NCI-H510A (cell line): ENCODE measurements around the gene MEIS1.

ENCODE experiments used
- DNase-seq: peaks from one replicate; lab custom pipeline; 2025; lab: John Stamatoyannopoulos, UW

The MEIS1 gene

GRCh38 chr2:66568650-66569300 is 133.8 kb downstream of the MEIS1 start:
- no peak for DNase-seq

DNA sequence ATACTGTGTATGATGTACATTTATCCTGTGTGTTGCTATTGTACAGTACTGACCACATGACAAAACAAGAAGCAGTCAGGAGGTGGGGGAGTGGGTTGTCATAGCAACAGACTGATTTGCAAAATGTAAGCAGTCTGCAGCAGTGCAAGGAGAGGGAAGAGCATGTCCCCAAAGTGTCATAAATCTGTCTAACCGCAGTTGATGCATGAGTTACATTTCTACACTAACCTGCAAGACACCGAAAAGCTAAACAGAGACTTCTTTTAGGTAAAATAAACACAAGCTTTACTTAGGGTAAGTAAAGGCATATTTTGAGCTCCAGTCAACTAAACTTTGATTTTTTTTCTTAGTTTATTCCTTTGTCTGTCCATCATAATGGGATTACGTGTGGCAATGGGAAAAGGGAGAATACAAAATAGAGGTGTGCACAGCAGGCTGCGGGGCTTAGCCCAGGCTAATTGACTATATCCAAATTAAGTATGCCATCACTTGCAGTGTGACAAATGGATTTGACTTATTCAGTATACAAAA is 134.5 kb downstream of the MEIS1 start:
- DNase-seq, result no peak

GRCh38 chr2:66569974-66570373 is 135.0 kb downstream of the MEIS1 start:
- no peak for DNase-seq

- no peak for DNase-seq
Measured at GRCh38 chr2:66570471-66570870, 135.5 kb downstream of the MEIS1 start.

- no peak for DNase-seq
Measured at GRCh38 chr2:66571918-66572317, 137.0 kb downstream of the MEIS1 start.

DNA sequence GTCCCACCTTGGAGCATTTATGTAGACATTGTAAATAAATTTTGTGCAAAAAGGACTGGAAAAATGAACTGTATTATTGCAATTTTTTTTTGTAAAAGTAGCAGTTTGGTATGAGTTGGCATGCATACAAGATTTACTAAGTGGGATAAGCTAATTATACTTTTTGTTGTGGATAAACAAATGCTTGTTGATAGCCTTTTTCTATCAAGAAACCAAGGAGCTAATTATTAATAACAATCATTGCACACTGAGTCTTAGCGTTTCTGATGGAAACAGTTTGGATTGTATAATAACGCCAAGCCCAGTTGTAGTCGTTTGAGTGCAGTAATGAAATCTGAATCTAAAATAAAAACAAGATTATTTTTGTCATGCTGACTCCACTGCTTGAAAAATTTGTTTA is 137.5 kb downstream of the MEIS1 start:
- no peak for DNase-seq

DNA sequence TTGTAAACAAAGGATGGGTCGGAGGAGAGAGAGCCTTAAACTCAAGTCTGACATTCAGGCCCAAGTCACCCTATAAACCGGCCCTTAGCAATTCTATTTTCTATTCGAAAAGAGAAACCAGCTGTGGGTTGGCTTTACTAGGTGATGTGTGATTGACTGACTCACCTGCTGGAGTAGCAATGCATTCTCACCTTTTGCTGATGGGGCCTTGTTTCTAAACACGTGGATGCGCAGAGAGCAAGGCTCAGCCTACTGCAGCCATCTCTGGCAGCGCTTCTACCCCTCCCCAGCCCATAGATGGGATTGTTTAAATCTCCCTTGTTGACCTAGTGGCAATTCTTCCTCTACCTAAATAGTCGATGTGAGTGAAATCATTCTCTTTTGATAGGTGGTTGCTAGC is 138.5 kb downstream of the MEIS1 start:
- peak; percentile 39 for DNase-seq

DNA sequence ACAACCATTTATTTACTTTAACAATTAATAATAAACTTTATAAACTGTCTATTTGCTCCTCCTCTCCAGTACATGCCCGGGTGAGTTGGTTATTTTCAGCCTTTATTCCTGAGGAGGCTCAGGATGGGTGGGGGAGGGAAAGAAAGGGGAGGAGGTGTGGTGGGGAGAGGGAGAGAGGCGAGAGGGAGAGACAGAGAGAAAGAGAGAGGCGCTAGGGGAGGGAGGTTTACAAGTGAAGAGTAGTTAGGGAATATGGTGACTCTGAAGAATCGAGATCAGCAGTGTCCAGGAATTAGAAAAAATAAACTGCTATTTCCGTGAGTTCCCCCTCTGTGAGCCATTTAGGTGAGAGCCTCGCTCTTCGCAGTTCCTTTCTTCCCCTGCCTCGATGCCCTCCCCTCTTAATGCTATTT is 138.9 kb downstream of the MEIS1 start:
- DNase-seq, result peak; percentile 22

- DNase-seq, result peak; percentile 69
Measured at GRCh38 chr2:66574701-66575624, 140.0 kb downstream of the MEIS1 start.

GRCh38 chr2:66575625-66576310 is 140.8 kb downstream of the MEIS1 start:
- DNase-seq, result no peak

- DNase-seq, result no peak
Measured at GRCh38 chr2:66576311-66576560, 141.3 kb downstream of the MEIS1 start.

DNA sequence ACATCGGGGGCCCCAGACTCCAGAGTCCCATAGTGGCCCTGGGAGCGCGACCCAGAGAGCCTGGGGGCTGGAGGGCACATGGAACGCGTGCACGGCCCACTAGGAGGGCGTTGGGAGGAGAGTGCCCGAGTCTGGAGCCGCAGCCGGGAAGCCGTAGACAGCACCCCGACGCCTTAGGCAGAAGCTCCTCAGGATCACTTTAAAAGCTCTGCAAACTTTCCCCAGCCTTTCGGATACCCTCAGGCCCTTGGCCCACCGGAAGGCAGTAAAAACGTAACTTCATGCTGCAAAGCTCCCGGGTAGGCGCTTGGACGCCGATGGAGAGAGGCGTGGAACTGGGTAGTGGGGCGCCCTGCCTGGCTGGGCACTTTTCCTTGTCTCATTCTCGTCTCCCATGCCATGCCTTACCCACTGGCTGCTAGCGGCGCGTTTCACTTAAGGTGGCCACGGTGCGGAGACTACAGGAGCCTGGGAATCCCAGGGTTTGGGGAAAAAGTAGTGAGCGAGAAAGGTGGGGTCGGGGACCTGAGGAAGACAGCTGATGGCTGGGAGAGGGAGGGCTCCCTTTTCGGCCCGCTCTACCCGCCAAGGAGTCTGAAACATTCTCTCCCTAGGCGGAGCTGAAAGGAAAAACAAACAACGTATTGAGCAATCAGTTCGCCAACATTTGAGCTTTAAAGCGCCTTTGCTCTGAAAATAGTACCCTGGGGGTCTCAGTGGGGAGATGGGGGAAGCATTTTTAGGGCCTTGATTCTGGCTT is 141.8 kb downstream of the MEIS1 start:
- no peak for DNase-seq

DNA sequence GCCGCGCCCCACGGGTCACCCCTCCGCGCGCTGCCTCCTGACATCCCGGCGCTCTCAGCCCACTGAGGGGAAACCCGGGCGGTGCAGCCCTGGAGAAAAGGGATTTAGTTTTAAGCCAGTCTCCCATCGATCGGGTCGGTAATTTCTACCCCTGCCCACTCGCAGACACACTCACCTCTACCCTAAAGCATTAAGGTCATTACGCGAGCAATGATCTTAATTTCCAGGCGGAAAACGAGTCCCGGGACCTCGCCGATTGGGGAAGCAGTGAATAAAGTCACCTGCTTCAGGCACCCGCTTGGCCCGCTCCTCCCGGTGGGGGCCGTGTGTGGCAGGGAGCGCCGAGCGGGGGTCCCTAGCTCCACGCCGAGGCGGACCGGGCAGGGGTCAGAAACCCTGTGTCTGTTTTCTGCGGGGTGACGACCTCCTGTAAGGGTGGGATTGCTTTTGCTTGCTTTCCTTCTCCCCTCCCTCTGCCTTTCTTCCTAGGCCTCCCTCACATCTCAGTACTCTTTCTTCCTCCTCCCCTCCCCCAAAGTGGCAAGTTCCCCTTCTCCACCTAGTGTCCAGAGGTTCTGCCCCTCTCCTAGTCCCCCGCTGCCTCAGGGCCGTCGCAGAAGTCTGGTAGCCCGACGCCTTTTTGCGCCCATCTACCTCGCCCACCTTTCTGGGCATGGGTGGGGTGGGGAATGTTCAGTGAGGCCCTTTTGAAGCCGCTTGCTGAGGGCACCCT is 142.6 kb downstream of the MEIS1 start:
- no peak for DNase-seq

- DNase-seq, result no peak
Measured at GRCh38 chr2:66578054-66578686, 143.2 kb downstream of the MEIS1 start.

- DNase-seq, result no peak
Measured at GRCh38 chr2:66578687-66579106, 143.8 kb downstream of the MEIS1 start.

GRCh38 chr2:66579186-66580126 is 144.5 kb downstream of the MEIS1 start:
- no peak for DNase-seq

DNA sequence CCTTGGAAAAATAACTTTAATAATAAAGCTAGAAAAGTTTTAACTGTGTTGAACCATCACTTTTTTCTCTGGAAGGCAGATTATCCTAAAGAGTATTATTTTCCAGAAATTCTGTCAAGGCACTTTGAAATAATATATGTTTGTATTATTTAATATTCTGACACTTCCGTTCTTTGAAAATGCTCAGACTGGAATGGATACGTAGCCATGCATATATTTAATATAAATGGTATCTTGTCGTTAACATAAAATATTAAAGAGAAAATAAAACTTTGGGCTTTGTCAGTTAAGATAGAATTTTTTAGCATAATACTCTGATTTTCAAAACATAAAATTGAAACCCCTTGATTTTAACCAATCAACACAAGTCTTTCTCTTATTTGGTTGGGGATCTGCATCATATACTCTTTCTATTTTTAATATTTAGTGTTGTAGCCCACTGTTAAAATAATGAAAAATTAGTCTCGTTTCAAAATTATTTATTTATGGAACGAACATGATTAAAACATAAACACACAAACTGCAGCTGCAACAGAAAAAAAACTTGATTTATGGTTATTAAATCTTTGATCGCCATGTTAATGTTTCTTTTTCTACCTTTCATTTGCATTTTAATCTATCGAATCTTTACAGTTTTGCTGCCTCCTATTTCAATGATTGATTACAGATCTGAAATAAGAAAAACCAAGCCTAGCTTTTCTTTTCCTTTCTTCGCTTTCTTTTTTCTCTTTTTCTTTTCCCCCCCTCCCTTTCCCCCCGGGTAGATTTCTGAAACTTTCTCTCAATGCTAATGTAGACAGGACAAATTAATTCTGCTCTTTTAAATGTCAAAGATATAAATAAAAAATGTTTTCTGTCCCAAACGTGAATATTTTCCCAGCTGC is 145.5 kb downstream of the MEIS1 start:
- no peak for DNase-seq

GRCh38 chr2:66581339-66582103 is 146.6 kb downstream of the MEIS1 start:
- DNase-seq, result no peak
